Naive thymus-derived CD8-positive, alpha-beta T cell (primary cell): ENCODE data around the gene POLG2. TPM values are rescaled to one million over a fixed set of nuclear protein-coding genes. Genes with fewer than 3 reads are reported as not detected.
A peak's percentile ranks its signal among the peaks of the same experiment; 100 is the strongest.
"Not testable (repeated sequence)": the region's sequence is repeated elsewhere in the genome, so short reads cannot be mapped to it uniquely, and the experiment has no call there.

Source experiments
- ATAC-seq, 2 donors: fragments of 150-1000 bp; cut with Tn5 transposase in 1 of 2; sonication (Bioruptor Pico), chemical (Tn5 transposase) in 1 of 2; 1 replicate in 1 of 2; 2 replicates in 1 of 2; pipeline ENCODE4 v1.10.0; 2021; ENCODE audit warnings: mild to moderate bottlenecking in 2 of 2, moderate library complexity in 2 of 2
- POLR2A ChIA-PET: fragments of 350-600 bp; sonication (Branson Sonifier 250); formaldehyde crosslinking; loops from one replicate; lab custom pipeline; 2021; ENCODE audit warnings: antibody characterized with exemption; lab: Charles Lee
- DNase-seq, 10 donors: peaks; one replicate each; pipeline versions ENCODE4 v3.0.0 to v3.0.0-alpha.2; 2020 to 2022
- H3K27ac Mint-ChIP-seq, 10 donors: one replicate each; pipeline ENCODE4 v1.8.0; 2020 to 2022; ENCODE audit warnings: mild to moderate bottlenecking in 10 of 10, mixed read lengths in 10 of 10, moderate library complexity in 4 of 10, inconsistent platforms in 1 of 10
- H3K27me3 Mint-ChIP-seq, 5 donors: one replicate each; pipeline ENCODE4 v1.8.0; 2021 to 2022; ENCODE audit warnings: mixed read lengths in 5 of 5
- H3K36me3 Mint-ChIP-seq, 3 donors: one replicate each; pipeline ENCODE4 v1.8.0; 2020 to 2022; ENCODE audit warnings: mixed read lengths in 3 of 3, mild to moderate bottlenecking in 2 of 3, inconsistent platforms in 1 of 3
- H3K4me1 Mint-ChIP-seq, 4 donors: one replicate each; pipeline ENCODE4 v1.8.0; 2021 to 2022; ENCODE audit warnings: mixed read lengths in 4 of 4
- H3K4me3 Mint-ChIP-seq, 10 donors: one replicate each; pipeline ENCODE4 v1.8.0; 2020 to 2022; ENCODE audit warnings: mild to moderate bottlenecking in 10 of 10, mixed read lengths in 10 of 10, moderate library complexity in 6 of 10, inconsistent platforms in 1 of 10
- H3K9me3 Mint-ChIP-seq, 9 donors: one replicate each; pipeline ENCODE4 v1.8.0; 2020 to 2022; ENCODE audit warnings: mixed read lengths in 9 of 9, mild to moderate bottlenecking in 3 of 9, inconsistent platforms in 1 of 9, moderate library complexity in 1 of 9
- polyA plus RNA-seq, 3 donors: library from polyadenylated mRNA; unstranded; fragments of 300-500 nt; fragmentation: Illumina TruSeq; gene quantifications; one replicate each; pipeline ENCODE4 v1.2.3, GENCODE V29; 2021
- total RNA-seq, 8 experiments: library from RNA in 2 of 8; stranded (reverse) in 2 of 8; gene quantifications; one replicate each; pipeline ENCODE4 v1.2.3 and lab custom pipeline; 2021 to 2026

Gene POLG2
- total and polyA plus RNA-seq, 5 experiments from 2014 or later, result 6.4 to 76.0 (median 8.6) TPM

GRCh38 chr17:64472564-64472963 lies 24.3 kb downstream of the POLG2 start:
- no peak overlapping the region for H3K27ac Mint-ChIP-seq
- H3K4me1 Mint-ChIP-seq, result peaks cover 0 to 3% (median 0%) of the 10 kb centered on the region in 4 donors
- ATAC-seq, result no peak
- no peaks in the 10 kb centered on the region for H3K9me3 Mint-ChIP-seq
- H3K27me3 Mint-ChIP-seq, result no peaks in the 10 kb centered on the region
- POLR2A ChIA-PET, result no interaction called here
- peaks cover 0 to 7% (median 0%) of the 10 kb centered on the region in 3 donors for H3K36me3 Mint-ChIP-seq
- H3K4me3 Mint-ChIP-seq, result no peak overlapping the region
- no peak for DNase-seq

GRCh38 chr17:64471440-64471839 lies 25.4 kb downstream of the POLG2 start:
- Mint-ChIP-seq H3K27me3 (no peaks in the 10 kb centered on the region), H3K27ac (peak overlapping the region in 1 of 10 donors; percentile 27), H3K36me3 (no peaks in the 10 kb centered on the region), H3K4me1 (peaks cover 0 to 3% (median 0%) of the 10 kb centered on the region in 4 donors), H3K9me3 (no peaks in the 10 kb centered on the region), H3K4me3 (no peak overlapping the region)
- DNase-seq (no peak), ATAC-seq (no peak)
- POLR2A ChIA-PET, result no interaction called here

DNA sequence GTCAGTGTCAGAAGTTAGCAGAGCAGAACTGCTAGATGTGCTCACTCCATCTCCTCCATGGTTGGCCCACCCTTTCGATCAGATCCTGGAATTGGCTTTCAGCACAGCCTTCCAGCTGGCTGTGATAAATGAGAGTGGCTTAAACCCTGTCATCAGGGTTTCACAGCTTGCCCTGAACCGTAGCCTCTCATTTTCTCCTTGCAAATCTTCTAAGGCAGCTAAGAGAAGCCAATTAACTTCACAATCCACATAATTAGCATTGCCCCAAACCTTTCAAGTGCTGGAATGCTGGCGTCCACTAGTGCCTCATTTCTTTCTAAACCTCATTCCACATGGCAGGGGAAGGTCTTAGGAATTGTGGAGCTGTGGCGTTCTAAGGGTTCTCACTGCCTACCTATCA lies 26.2 kb downstream of the POLG2 start:
- ATAC-seq, result no peak
- no peaks in the 10 kb centered on the region for H3K36me3 Mint-ChIP-seq
- DNase-seq, result no peak
- POLR2A ChIA-PET, result interaction anchor here (0.5 kb wide), 1 partner anchor 16 kb away, joined by 4 read pairs; no protein-coding TSS in a partner anchor
- H3K27me3 Mint-ChIP-seq, result no peaks in the 10 kb centered on the region
- no peaks in the 10 kb centered on the region for H3K9me3 Mint-ChIP-seq
- H3K27ac Mint-ChIP-seq, result peak overlapping the region in 1 of 10 donors; percentile 15
- H3K4me3 Mint-ChIP-seq, result no peak overlapping the region
- peaks cover 0 to 2% (median 0%) of the 10 kb centered on the region in 4 donors for H3K4me1 Mint-ChIP-seq

GRCh38 chr17:64466834-64467233 lies 30.0 kb downstream of the POLG2 start:
- H3K27me3 Mint-ChIP-seq, H3K9me3 Mint-ChIP-seq, H3K4me1 Mint-ChIP-seq, DNase-seq, ATAC-seq, H3K4me3 Mint-ChIP-seq, H3K36me3 Mint-ChIP-seq, H3K27ac Mint-ChIP-seq: not testable (repeated sequence)
- POLR2A ChIA-PET, result interaction anchor here (0.6 kb wide), 1 partner anchor 15 kb away, joined by 10 read pairs; no protein-coding TSS in a partner anchor

DNA sequence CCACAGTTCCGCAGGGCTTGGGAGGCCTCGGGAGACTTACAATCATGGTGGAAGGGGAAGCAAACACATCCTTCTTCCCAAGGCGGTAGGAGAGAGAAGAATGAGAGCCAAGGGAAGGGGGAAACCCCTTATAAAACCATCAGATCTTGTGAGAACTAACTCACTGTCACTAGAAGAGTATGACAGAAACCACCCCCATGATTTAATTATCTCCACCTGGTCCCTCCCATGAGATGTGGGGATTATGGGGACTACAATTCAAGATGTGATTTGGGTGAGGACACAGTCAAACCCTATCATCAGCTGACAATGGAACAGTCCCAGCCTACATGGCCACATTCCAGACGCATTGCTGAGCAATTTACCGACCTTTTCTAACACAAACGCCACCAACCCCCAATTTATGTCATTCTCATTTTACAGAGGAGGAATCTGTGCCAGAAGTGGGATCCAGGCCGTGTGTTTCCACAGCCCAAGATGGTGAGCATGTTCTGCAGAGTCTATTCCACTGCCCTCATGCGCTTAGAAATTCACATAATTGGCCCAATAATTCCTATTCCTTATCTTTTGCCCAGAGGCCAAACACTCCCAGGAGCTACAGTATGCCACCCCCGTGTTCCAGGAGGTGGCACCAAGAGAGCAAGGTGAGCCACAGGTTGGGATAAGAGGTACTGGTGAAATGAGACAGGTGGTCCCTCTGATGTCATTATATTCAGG lies 30.7 kb downstream of the POLG2 start:
- Mint-ChIP-seq H3K9me3 (no peaks in the 10 kb centered on the region), H3K27me3 (peaks cover 0 to 3% (median 0%) of the 10 kb centered on the region in 5 donors), H3K27ac (peak overlapping the region in 2 of 10 donors; percentile 5 to 46), H3K4me1 (peaks cover 0 to 2% (median 0%) of the 10 kb centered on the region in 4 donors), H3K36me3 (no peaks in the 10 kb centered on the region), H3K4me3 (no peak overlapping the region)
- POLR2A ChIA-PET, result interaction anchor here (0.6 kb wide), 1 partner anchor 16 kb away, joined by 10 read pairs; no protein-coding TSS in a partner anchor
- no peak for DNase-seq
- no peak for ATAC-seq

DNA sequence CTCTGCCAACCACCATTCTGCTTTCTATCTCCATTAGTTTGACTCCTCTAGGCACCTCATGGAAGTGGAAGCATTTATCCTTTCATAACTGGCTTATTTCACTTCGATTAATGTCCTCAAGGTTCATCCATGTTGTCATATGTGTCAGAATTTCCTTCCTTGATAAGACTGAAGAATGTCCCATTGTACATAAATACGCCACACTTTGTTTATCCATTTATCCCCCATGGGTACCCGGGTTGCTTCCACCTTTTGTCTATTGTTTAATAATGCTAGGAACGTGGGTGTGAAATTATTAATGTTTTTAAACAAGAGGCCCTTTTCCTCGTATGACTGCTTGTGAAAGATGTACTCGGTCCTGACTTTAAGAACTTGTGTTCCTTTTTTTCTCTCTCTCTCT lies 35.1 kb downstream of the POLG2 start:
- Mint-ChIP-seq H3K9me3 (no peaks in the 10 kb centered on the region), H3K4me1 (peaks cover 0 to 18% (median 10%) of the 10 kb centered on the region in 4 donors), H3K27ac (no peak overlapping the region), H3K36me3 (no peaks in the 10 kb centered on the region), H3K4me3 (no peak overlapping the region), H3K27me3 (peaks cover 0 to 6% (median 0%) of the 10 kb centered on the region in 5 donors)
- DNase-seq (no peak), ATAC-seq (no peak)
- POLR2A ChIA-PET, result interaction anchor here (0.5 to 0.7 kb wide), 2 partner anchors 12 to 21 kb away, joined by 3 to 4 read pairs; no protein-coding TSS in a partner anchor

DNA sequence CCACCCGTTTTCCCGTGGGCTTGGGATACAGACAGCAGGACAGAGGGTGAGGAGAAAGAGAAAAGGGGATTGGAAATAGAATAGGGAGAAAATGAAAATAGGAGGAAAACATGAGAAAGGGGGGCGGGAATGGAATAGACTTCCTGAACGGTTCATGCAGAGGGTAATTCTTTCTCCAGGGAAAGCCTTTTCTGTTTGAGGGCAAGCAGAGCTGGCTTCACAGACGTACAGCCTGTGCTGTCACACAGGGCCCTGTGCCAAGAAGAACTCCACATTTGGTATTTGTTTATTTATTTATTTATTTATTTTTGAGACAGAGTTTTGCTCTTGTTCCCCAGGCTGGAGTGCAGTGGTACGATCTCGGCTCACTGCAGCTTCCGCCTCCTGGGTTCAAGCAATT lies 35.9 kb downstream of the POLG2 start:
- H3K4me1 Mint-ChIP-seq, result peaks cover 6 to 26% (median 14%) of the 10 kb centered on the region in 4 donors
- DNase-seq (no peak), ATAC-seq (no peak)
- H3K9me3 Mint-ChIP-seq, result no peaks in the 10 kb centered on the region
- H3K27ac Mint-ChIP-seq, result peak overlapping the region in 1 of 10 donors; percentile 63
- peaks cover 0 to 6% (median 0%) of the 10 kb centered on the region in 5 donors for H3K27me3 Mint-ChIP-seq
- H3K36me3 Mint-ChIP-seq, result peaks cover 0 to 4% (median 0%) of the 10 kb centered on the region in 3 donors
- POLR2A ChIA-PET, result interaction anchor here (0.5 kb wide), 1 partner anchor 21 kb away, joined by 3 read pairs; no protein-coding TSS in a partner anchor
- no peak overlapping the region for H3K4me3 Mint-ChIP-seq

- not testable (repeated sequence) for H3K4me3 Mint-ChIP-seq, H3K36me3 Mint-ChIP-seq, H3K27ac Mint-ChIP-seq, DNase-seq, H3K9me3 Mint-ChIP-seq, H3K27me3 Mint-ChIP-seq, ATAC-seq
- POLR2A ChIA-PET, result interaction anchor here (1.0 kb wide), 1 partner anchor 40 kb away, joined by 3 read pairs; no protein-coding TSS in a partner anchor
- peaks cover 9 to 34% (median 17%) of the 10 kb centered on the region in 4 donors for H3K4me1 Mint-ChIP-seq
Measured at GRCh38 chr17:64459818-64460217, 37.0 kb downstream of the POLG2 start.

DNA sequence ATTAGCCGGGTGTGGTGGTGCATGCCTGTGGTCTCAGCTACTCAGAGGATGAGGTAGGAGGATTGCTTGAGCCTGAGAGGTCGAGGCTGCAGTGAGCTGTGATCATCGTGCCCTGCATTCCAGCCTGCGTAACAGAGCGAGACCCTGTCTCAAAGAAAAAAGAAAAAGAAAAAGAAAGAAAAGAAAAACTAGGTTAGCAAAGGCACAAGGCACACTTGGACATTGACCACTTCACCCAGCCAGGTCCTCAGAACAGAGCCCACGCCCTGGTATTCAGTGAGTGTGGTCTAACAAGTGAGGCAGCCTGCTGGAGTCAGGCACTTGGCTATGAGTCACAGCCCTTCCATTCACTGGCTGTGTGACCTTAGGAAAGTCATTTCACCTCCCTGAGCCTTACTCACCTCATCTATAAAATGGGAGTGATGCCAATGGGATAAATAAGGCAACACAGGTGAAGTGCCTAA lies 37.5 kb downstream of the POLG2 start:
- no peak for DNase-seq
- Mint-ChIP-seq H3K4me1 (peaks cover 9 to 35% (median 17%) of the 10 kb centered on the region in 4 donors), H3K27me3 (peaks cover 0 to 6% (median 0%) of the 10 kb centered on the region in 5 donors), H3K4me3 (no peak overlapping the region), H3K9me3 (no peaks in the 10 kb centered on the region), H3K36me3 (peaks cover 0 to 4% (median 0%) of the 10 kb centered on the region in 3 donors), H3K27ac (no peak overlapping the region)
- POLR2A ChIA-PET, result interaction anchor here (1.0 kb wide), 1 partner anchor 39 kb away, joined by 3 read pairs; no protein-coding TSS in a partner anchor
- no peak for ATAC-seq

DNA sequence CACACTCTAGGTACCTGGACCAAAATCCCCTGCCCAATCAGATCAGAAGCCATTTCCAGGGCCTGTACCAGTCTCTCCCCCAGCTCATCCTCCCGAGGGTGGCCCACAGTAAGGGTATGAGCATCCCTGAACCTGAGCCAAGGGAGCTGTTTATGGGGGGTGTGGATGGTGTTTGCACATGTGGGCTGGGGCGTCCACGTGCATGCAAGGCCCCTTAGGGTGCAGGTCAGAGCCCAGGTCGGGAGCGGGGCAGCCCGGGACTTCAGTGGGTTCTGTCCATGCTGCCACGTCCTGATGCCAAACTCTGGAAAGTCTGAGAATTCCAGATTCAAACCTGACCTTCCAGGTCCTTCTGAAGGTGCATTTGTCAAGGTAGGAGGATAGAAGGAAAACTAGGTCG lies 38.1 kb downstream of the POLG2 start:
- POLR2A ChIA-PET, result interaction anchor here (0.6 to 1.0 kb wide), 3 partner anchors 24 to 80 kb away, joined by 3 to 5 read pairs (median 5); no protein-coding TSS in a partner anchor
- Mint-ChIP-seq H3K36me3 (peaks cover 0 to 4% (median 0%) of the 10 kb centered on the region in 3 donors), H3K4me3 (no peak overlapping the region), H3K27me3 (peaks cover 0 to 6% (median 0%) of the 10 kb centered on the region in 5 donors), H3K27ac (peak overlapping the region in 1 of 10 donors; percentile 55), H3K4me1 (peaks cover 9 to 35% (median 17%) of the 10 kb centered on the region in 4 donors), H3K9me3 (no peaks in the 10 kb centered on the region)
- no peak for ATAC-seq
- no peak for DNase-seq

- peaks cover 0 to 4% (median 0%) of the 10 kb centered on the region in 3 donors for H3K36me3 Mint-ChIP-seq
- ATAC-seq (no peak), DNase-seq (no peak)
- H3K27ac Mint-ChIP-seq, result peak overlapping the region in 4 of 10 donors; percentile 13 to 96 (median 68)
- H3K27me3 Mint-ChIP-seq, result peaks cover 0 to 6% (median 0%) of the 10 kb centered on the region in 5 donors
- POLR2A ChIA-PET, result interaction anchor here (0.9 to 2.1 kb wide), 4 partner anchors 40 to 463 kb away, joined by 3 to 23 read pairs (median 9); partner anchors contain the start of genes CEP95, DDX5, LRRC37A3 and POLG2
- peak overlapping the region in 1 of 10 donors; percentile 7 for H3K4me3 Mint-ChIP-seq
- peaks cover 9 to 40% (median 18%) of the 10 kb centered on the region in 4 donors for H3K4me1 Mint-ChIP-seq
- H3K9me3 Mint-ChIP-seq, result no peaks in the 10 kb centered on the region
Measured at GRCh38 chr17:64457156-64457555, 39.7 kb downstream of the POLG2 start.

DNA sequence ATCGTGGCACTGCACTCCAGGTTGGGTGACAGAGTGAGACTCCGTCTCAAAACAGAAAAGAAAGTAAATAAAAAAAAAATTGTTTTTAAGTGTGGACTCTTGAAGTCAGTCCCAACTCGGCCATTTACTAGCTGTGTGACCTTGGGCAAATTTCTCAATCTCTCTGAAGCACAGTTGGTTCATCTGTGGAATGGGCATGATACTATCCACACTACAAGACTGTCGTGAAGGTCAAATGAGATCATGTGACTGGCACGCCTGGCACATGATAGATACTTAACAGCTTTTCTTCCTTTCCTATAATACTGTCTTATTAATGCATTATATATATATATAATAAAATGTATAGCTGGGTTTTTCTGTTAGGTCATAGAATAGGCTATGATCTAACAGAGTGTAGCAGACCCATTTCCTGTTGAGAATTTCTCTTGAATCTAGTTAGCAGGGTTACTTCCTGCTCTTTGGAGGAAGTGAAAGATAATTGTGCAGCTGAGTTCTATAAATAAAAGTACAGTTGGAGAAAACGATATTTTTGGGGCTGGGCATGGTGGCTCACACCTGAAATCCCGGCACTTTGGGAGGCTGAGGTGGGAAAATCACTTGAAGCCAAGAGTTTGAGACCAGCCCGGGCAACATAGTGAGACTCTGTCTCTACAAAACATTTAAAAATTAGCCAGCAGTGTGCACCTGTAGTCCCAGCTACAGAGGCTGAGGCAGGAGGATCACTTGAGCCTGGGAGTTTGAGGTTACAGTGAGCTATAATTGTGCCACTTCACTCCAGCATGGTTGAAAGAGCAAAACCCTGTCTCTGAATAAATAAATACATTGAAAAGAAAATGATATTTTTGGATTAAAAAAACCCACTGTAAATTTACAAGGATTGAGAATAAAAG lies 40.6 kb downstream of the POLG2 start:
- DNase-seq (peak in 3 of 10 donors; percentile 20 to 39 (median 32)), ATAC-seq (peak; percentile 67 to 79)
- peaks cover 0 to 4% (median 0%) of the 10 kb centered on the region in 3 donors for H3K36me3 Mint-ChIP-seq
- H3K9me3 Mint-ChIP-seq, result no peaks in the 10 kb centered on the region
- H3K27ac Mint-ChIP-seq, result peak overlapping the region; percentile 86 to 96 (median 90)
- peaks cover 0 to 3% (median 0%) of the 10 kb centered on the region in 5 donors for H3K27me3 Mint-ChIP-seq
- H3K4me1 Mint-ChIP-seq, result peaks cover 8 to 41% (median 18%) of the 10 kb centered on the region in 4 donors
- POLR2A ChIA-PET, result interaction anchor here (0.9 to 2.1 kb wide), 5 partner anchors 41 to 464 kb away, joined by 3 to 23 read pairs (median 3); partner anchors contain the start of genes CEP95, DDX5, LRRC37A3 and POLG2
- peak overlapping the region; percentile 38 to 76 (median 64) for H3K4me3 Mint-ChIP-seq
